AG09319 (cell line): ENCODE data around the gene SLAMF8.

Experiments used
- DNase-seq: peaks from one replicate; pipeline ENCODE4 v3.0.0-alpha.2; 2010; ENCODE audit warnings: low read depth; ENCODE audit errors: extremely low read depth
- CTCF ChIP-seq: IDR thresholded peaks from 2 replicates; pipeline ENCODE4 v1.5.1; 2011; ENCODE audit warnings: low read depth, mild to moderate bottlenecking, inconsistent platforms, low read length, moderate library complexity

The SLAMF8 gene

GRCh38 chr1:159786966-159787365 lies 39.7 kb upstream of the SLAMF8 start:
- TF ChIP-seq CTCF = no peak
- no peak for DNase-seq

GRCh38 chr1:159790237-159790917 lies 36.3 kb upstream of the SLAMF8 start:
- TF ChIP-seq CTCF = peak; percentile 58
- no peak for DNase-seq

GRCh38 chr1:159791031-159791430 lies 35.6 kb upstream of the SLAMF8 start:
- DNase-seq = no peak
- no peak for TF ChIP-seq CTCF

GRCh38 chr1:159791461-159791860 lies 35.2 kb upstream of the SLAMF8 start:
- no peak for TF ChIP-seq CTCF
- no peak for DNase-seq

GRCh38 chr1:159795534-159795933 lies 31.1 kb upstream of the SLAMF8 start:
- no peak for TF ChIP-seq CTCF

GRCh38 chr1:159798893-159799292 lies 27.8 kb upstream of the SLAMF8 start:
- TF ChIP-seq CTCF = peak; percentile 79
- DNase-seq = peak; percentile 61

More at GRCh38 chr1:159795534-159795933, 31.1 kb upstream of the SLAMF8 start:
- no peak for DNase-seq

GRCh38 chr1:159799446-159799985 lies 27.2 kb upstream of the SLAMF8 start:
- TF ChIP-seq CTCF = no peak
- DNase-seq = no peak
